GM12878 (cell line): Measurements from ENCODE around the gene PARVA. TPM values are rescaled to one million over a fixed set of nuclear protein-coding genes. Genes with fewer than 3 reads are reported as not detected.

Experiments used
- ATAC-seq: fragments of 200-7000 bp; cut with Tn5 transposase; 3 replicates; pipeline ENCODE4 v1.9.1; 2020; ENCODE audit warnings: mild to moderate bottlenecking, moderate library complexity
- BruUV-seq: library from RNA; stranded (reverse); fragments of 400-500 nt; replicated peaks from 2 replicates; lab custom pipeline; 2021; lab: Mats Ljungman, UMichigan
- CTCF ChIA-PET: fragments of 300-600 bp; sonication (Branson Sonifier 250); formaldehyde crosslinking; extraction: SDS; loops from one replicate; lab custom pipeline; 2021; ENCODE audit warnings: inconsistent platforms; lab: Yijun Ruan, JAX
- POLR2A ChIA-PET: fragments of 350-600 bp; formaldehyde crosslinking; extraction: SDS; loops from one replicate; lab custom pipeline; 2021; ENCODE audit warnings: inconsistent platforms; lab: Charles Lee
- RAD21 ChIA-PET: fragments of 300-600 bp; sonication (Branson Sonifier 250); formaldehyde crosslinking; loops from one replicate; lab custom pipeline; 2023; ENCODE audit warnings: antibody characterized with exemption; ENCODE audit not compliant: unreplicated experiment; lab: Charles Lee
- SMC1A ChIA-PET: fragments of 300-600 bp; sonication (Branson Sonifier 250); formaldehyde crosslinking; loops from one replicate; lab custom pipeline; 2023; ENCODE audit not compliant: unreplicated experiment, uncharacterized antibody; lab: Charles Lee
- DNase-seq: peaks from one replicate; pipeline ENCODE4 v3.0.0-alpha.2; 2011; ENCODE audit warnings: low read depth, low spot score
- FAIRE-seq: peaks from 3 replicates; lab custom pipeline; 2011; peaks lifted over from hg19 to GRCh38; lab: Jason Lieb, UNC
- H2AFZ ChIP-seq: 2 replicates; pipeline ENCODE4 v1.6.0; 2011; ENCODE audit warnings: low read depth, low read length, control low read depth; ENCODE audit not compliant: control insufficient read depth
- H3K27ac ChIP-seq: 2 replicates; pipeline ENCODE4 v1.5.1; 2011; ENCODE audit warnings: control low read depth; ENCODE audit not compliant: control insufficient read depth, insufficient read depth
- H3K27me3 ChIP-seq, 2 experiments: replicated peaks in 1 of 2; 2 replicates each; pipeline versions ENCODE4 v1.6.0 to v1.6.1; 2011; ENCODE audit warnings: low read length in 1 of 2; ENCODE audit not compliant: control insufficient read depth in 2 of 2, insufficient read depth in 2 of 2
- H3K36me3 ChIP-seq, 2 experiments: 2 replicates each; pipeline ENCODE4 v1.5.1; 2011; ENCODE audit warnings: low read length in 1 of 2; ENCODE audit not compliant: control insufficient read depth in 2 of 2, insufficient read depth in 2 of 2
- H3K4me1 ChIP-seq: 2 replicates; pipeline ENCODE4 v1.6.1; 2011; ENCODE audit warnings: mild to moderate bottlenecking, low read length, moderate library complexity, mixed read lengths; ENCODE audit not compliant: control insufficient read depth, insufficient read depth
- H3K4me2 ChIP-seq: 2 replicates; pipeline ENCODE4 v1.6.0; 2011; ENCODE audit warnings: control low read depth; ENCODE audit not compliant: control insufficient read depth, insufficient read depth
- H3K4me3 ChIP-seq: fragments of 200-600 bp; sonication (generic); 2 replicates; pipeline ENCODE4 v1.5.1; 2016
- H3K79me2 ChIP-seq: 2 replicates; pipeline ENCODE4 v1.6.0; 2011; ENCODE audit warnings: low read length; ENCODE audit not compliant: control insufficient read depth, insufficient read depth
- H3K9ac ChIP-seq: 2 replicates; pipeline ENCODE4 v1.8.0; 2011; ENCODE audit warnings: low read length, control low read depth, mixed read lengths; ENCODE audit not compliant: control insufficient read depth, insufficient read depth
- H3K9me3 ChIP-seq: replicated peaks from 3 replicates; pipeline ENCODE4 v1.5.1; 2011; ENCODE audit warnings: mild to moderate bottlenecking, low read length; ENCODE audit not compliant: control insufficient read depth, insufficient read depth
- H4K20me1 ChIP-seq: 2 replicates; pipeline ENCODE4 v1.6.0; 2011; ENCODE audit not compliant: control insufficient read depth, insufficient read depth
- ATF3 ChIP-seq: IDR thresholded peaks from 2 replicates; pipeline ENCODE4 v1.6.1; 2011; ENCODE audit warnings: low read depth, mild to moderate bottlenecking, low read length, moderate library complexity, borderline replicate concordance; ENCODE audit errors: extremely low read depth
- BMI1 ChIP-seq: fragments of 450-650 bp; IDR thresholded peaks from 2 replicates; pipeline ENCODE4 v1.6.1; 2016; ENCODE audit warnings: mild to moderate bottlenecking, moderate library complexity, borderline replicate concordance
- CBFB ChIP-seq: IDR thresholded peaks from 2 replicates; pipeline ENCODE4 v1.6.1; 2016; ENCODE audit warnings: antibody characterized with exemption, low read depth
- CBX5 ChIP-seq: sonication (generic); IDR thresholded peaks from 2 replicates; pipeline ENCODE4 v1.6.1; 2016; ENCODE audit warnings: low read depth, moderate library complexity, mild to moderate bottlenecking, inconsistent platforms
- CHD1 ChIP-seq: IDR thresholded peaks from 2 replicates; pipeline ENCODE4 v1.6.1; 2012; ENCODE audit warnings: low read depth, low read length, improper control_type of control experiment
- FOXK2 ChIP-seq: fragments of 450-650 bp; IDR thresholded peaks from 2 replicates; pipeline ENCODE4 v1.6.1; 2017; ENCODE audit warnings: mild to moderate bottlenecking, moderate library complexity
- HCFC1 ChIP-seq: fragments of 150-350 bp; IDR thresholded peaks from 2 replicates; pipeline ENCODE4 v1.6.1; 2014; ENCODE audit warnings: low read length
- IKZF2 ChIP-seq, 2 experiments: fragments of 450-650 bp; IDR thresholded peaks; 2 replicates each; pipeline ENCODE4 v1.6.1; 2017; ENCODE audit warnings: mild to moderate bottlenecking in 2 of 2, moderate library complexity in 2 of 2
- IRF4 ChIP-seq: IDR thresholded peaks from 2 replicates; pipeline ENCODE4 v1.6.1; 2011; ENCODE audit warnings: low read depth, low read length
- JUNB ChIP-seq: IDR thresholded peaks from 2 replicates; pipeline ENCODE4 v1.6.1; 2016; ENCODE audit warnings: antibody characterized with exemption, mild to moderate bottlenecking
- KAT2A ChIP-seq: conservative IDR thresholded peaks from 2 replicates; pipeline ENCODE4 v1.6.1; 2011; ENCODE audit warnings: low read depth, low read length; ENCODE audit not compliant: control insufficient read depth
- NFYA ChIP-seq: IDR thresholded peaks from 2 replicates; pipeline ENCODE4 v1.6.1; 2011; ENCODE audit warnings: low read depth, mild to moderate bottlenecking, low read length, improper control_type of control experiment, borderline replicate concordance
- NR2F1 ChIP-seq: fragments of 450-650 bp; conservative IDR thresholded peaks from 2 replicates; pipeline ENCODE4 v1.6.1; 2017; ENCODE audit warnings: mild to moderate bottlenecking
- RB1 ChIP-seq: fragments of 450-650 bp; formaldehyde crosslinking; IDR thresholded peaks from 2 replicates; pipeline ENCODE4 v1.6.1; 2017; ENCODE audit warnings: mild to moderate bottlenecking, borderline replicate concordance
- TCF7 ChIP-seq: IDR thresholded peaks from 2 replicates; pipeline ENCODE4 v1.6.1; 2014; ENCODE audit warnings: antibody characterized with exemption, borderline replicate concordance
- YBX1 ChIP-seq: fragments of 450-650 bp; IDR thresholded peaks from 2 replicates; pipeline ENCODE4 v1.6.1; 2016; ENCODE audit warnings: antibody characterized with exemption
- ZNF207 ChIP-seq: fragments of 450-650 bp; IDR thresholded peaks from 2 replicates; pipeline ENCODE4 v1.6.1; 2014; ENCODE audit warnings: antibody characterized with exemption, mild to moderate bottlenecking, borderline replicate concordance
- WGBS: methylation state at CpG from one replicate; pipeline ENCODE4 v1.1.6; 2016; ENCODE audit warnings: low lambda C conversion rate; ENCODE audit not compliant: insufficient replicate concordance, insufficient coverage; ENCODE audit errors: missing lambda C conversion rate; 5-methylcytosine and 5-hydroxymethylcytosine counted together
- in situ Hi-C: fragments of 300-500 bp; cut with MboI; formaldehyde crosslinking; loops from 9 replicates; pipeline ENCODE4 v1.14.3; 2018; ENCODE audit warnings: mixed read lengths
- intact Hi-C: fragments of 100-400 bp; cut with micrococcal nuclease; formaldehyde crosslinking; loops from one replicate; pipeline ENCODE4 v1.14.2; 2022; ENCODE audit not compliant: unreplicated experiment
- polyA plus RNA-seq, 11 experiments: library from polyadenylated mRNA; depleted of rRNA in 4 of 11; unstranded in 6 of 11; stranded (reverse) in 5 of 11; fragments of >200 nt; fragmentation: Nextera tagmentation in 4 of 11; fragmentation: Illumina TruSeq in 1 of 11; extraction: Ambion mirVana in 4 of 11; extraction: Trizol in 1 of 11; gene quantifications; 1 replicate in 1 of 11; 2 replicates in 10 of 11; pipeline versions ENCODE4 v1.2.1 to v1.2.3, GENCODE V29; 2011 to 2016; ENCODE audit warnings: inconsistent platforms in 2 of 11, missing spikeins in 2 of 11, low read depth in 1 of 11
- total RNA-seq, 4 experiments: library from RNA; depleted of rRNA in 3 of 4; stranded (reverse); fragments of >200 nt in 3 of 4; fragmentation: Illumina TruSeq in 1 of 4; extraction: Trizol in 1 of 4; gene quantifications; 2 replicates each; pipeline versions ENCODE4 v1.2.1 to v1.2.3, GENCODE V29; 2013 to 2021
- TF ChIP-seq, protein P1 (sequence below): IDR thresholded peaks from 2 replicates; pipeline ENCODE4 v1.6.1; 2011; ENCODE audit warnings: borderline replicate concordance, low read depth, mild to moderate bottlenecking, moderate library complexity, mixed read lengths, low read length; ENCODE audit not compliant: insufficient read depth; ENCODE audit errors: extremely low read length

The PARVA gene
- total and polyA plus RNA-seq, 10 of the 15 experiments (the other 5 are each of a cell fraction or from before 2014, with no cell fraction given): 0.01 to 0.44 (median 0.03) TPM; not detected in 7

GRCh38 chr11:12507391-12507790, 130.0 kb downstream of the PARVA start (continued):
- TF ChIP-seq TCF7 (no peak), IKZF2 (IDR thresholded peaks at IDR 0.05) (no peak), CBX5 (no peak), RB1 (no peak), JUNB (no peak), IRF4 (no peak)
- TF ChIP-seq, protein P1, sequence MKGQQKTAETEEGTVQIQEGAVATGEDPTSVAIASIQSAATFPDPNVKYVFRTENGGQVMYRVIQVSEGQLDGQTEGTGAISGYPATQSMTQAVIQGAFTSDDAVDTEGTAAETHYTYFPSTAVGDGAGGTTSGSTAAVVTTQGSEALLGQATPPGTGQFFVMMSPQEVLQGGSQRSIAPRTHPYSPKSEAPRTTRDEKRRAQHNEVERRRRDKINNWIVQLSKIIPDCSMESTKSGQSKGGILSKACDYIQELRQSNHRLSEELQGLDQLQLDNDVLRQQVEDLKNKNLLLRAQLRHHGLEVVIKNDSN: no peak

- ChIA-PET RAD21 (no interaction called here), CTCF (no interaction called here)
- no peak overlapping the region for H3K4me3 ChIP-seq
- no peaks in the 10 kb centered on the region for H4K20me1 ChIP-seq
- no peak for DNase-seq
- no peak overlapping the region for H3K27ac ChIP-seq
- no peaks in the 10 kb centered on the region for H3K36me3 ChIP-seq
- no peaks in the 10 kb centered on the region for H3K9me3 ChIP-seq
- TF ChIP-seq HCFC1 (no peak), CBFB (no peak), BMI1 (no peak), IKZF2 (IDR thresholded peaks at IDR 0.05) (no peak), FOXK2 (no peak), NR2F1 (no peak), YBX1 (no peak), KAT2A (no peak), CHD1 (no peak), NFYA (no peak), ATF3 (no peak), ZNF207 (no peak)
- TF ChIP-seq, all 136 proteins: peak for 0
- H2AFZ ChIP-seq: no peak overlapping the region
- WGBS: 0% methylated on average over 4 of the region's 4 CpGs
- intact Hi-C loops: no loop called here
- H3K9ac ChIP-seq: no peak overlapping the region
- FAIRE-seq (no peak), ATAC-seq (no peak)
- H3K79me2 ChIP-seq: no peaks in the 10 kb centered on the region
- SMC1A ChIA-PET: no interaction called here
- POLR2A ChIA-PET: interaction anchor here (0.6 kb wide), 1 partner anchor 262 kb away, joined by 4 read pairs; no protein-coding TSS in a partner anchor
- H3K4me1 ChIP-seq: no peaks in the 10 kb centered on the region
- in situ Hi-C loops: no loop called here
- H3K27me3 ChIP-seq: no peaks in the 10 kb centered on the region; a peak in 1 of 4 replicates
- BruUV-seq: no TSS peak
- no peak overlapping the region for H3K4me2 ChIP-seq
Observed at GRCh38 chr11:12508151-12508751, 130.9 kb downstream of the PARVA start.
